Activated CD4-positive, alpha-beta T cell treated with anti-CD3 and anti-CD28 coated beads, Interleukin-10, Interleukin-2, amounts not matched to agents 100 ng/mL and 50 ng/mL, durations not matched to agents 16 hours and 8 hours (primary cell): ENCODE data around the gene NHLRC4.
A peak's percentile ranks its signal among the peaks of the same experiment; 100 is the strongest.
"Not testable (repeated sequence)": the region's sequence is repeated elsewhere in the genome, so short reads cannot be mapped to it uniquely, and the experiment has no call there.

Experiments used
- DNase-seq: peaks from one replicate; pipeline ENCODE4 v3.0.0-alpha.2; 2020

NHLRC4 gene

GRCh38 chr16:586047-586644 lies 19.3 kb downstream of the NHLRC4 start:
- no peak for DNase-seq

GRCh38 chr16:586645-587590 lies 20.1 kb downstream of the NHLRC4 start:
- DNase-seq = no peak

GRCh38 chr16:588639-588888 lies 21.8 kb downstream of the NHLRC4 start:
- DNase-seq = peak; percentile 69

- peak; percentile 98 for DNase-seq
Observed at GRCh38 chr16:588889-589657, 22.3 kb downstream of the NHLRC4 start.

GRCh38 chr16:589658-590187 lies 22.9 kb downstream of the NHLRC4 start, which contains the start of gene RAB40C:
Gene RAB40C (plus strand): TSS chr16:590066. CDS start chr16:590292, 226 bp downstream.
- DNase-seq = peak; percentile 99

GRCh38 chr16:590188-590814 lies 23.5 kb downstream of the NHLRC4 start:
- no peak for DNase-seq

- DNase-seq = no peak
Observed at GRCh38 chr16:590815-591200, 24.0 kb downstream of the NHLRC4 start.

- no peak for DNase-seq
Observed at GRCh38 chr16:591231-591630, 24.4 kb downstream of the NHLRC4 start.

GRCh38 chr16:591892-592517 lies 25.2 kb downstream of the NHLRC4 start:
- DNase-seq = no peak

- DNase-seq = no peak
Observed at GRCh38 chr16:592518-593306, 25.9 kb downstream of the NHLRC4 start.

GRCh38 chr16:593406-593805 lies 26.6 kb downstream of the NHLRC4 start:
- DNase-seq = no peak

- no peak for DNase-seq
Observed at GRCh38 chr16:593807-594206, 27.0 kb downstream of the NHLRC4 start.

GRCh38 chr16:595094-595528 lies 28.3 kb downstream of the NHLRC4 start:
- no peak for DNase-seq

- DNase-seq = no peak
Observed at GRCh38 chr16:595942-596735, 29.3 kb downstream of the NHLRC4 start.

- no peak for DNase-seq
Observed at GRCh38 chr16:596736-597060, 29.9 kb downstream of the NHLRC4 start.

- DNase-seq = not testable (repeated sequence)
Observed at GRCh38 chr16:597655-598054, 30.9 kb downstream of the NHLRC4 start.

- no peak for DNase-seq
Observed at GRCh38 chr16:598823-599739, 32.3 kb downstream of the NHLRC4 start.

- no peak for DNase-seq
Observed at GRCh38 chr16:600781-601180, 34.0 kb downstream of the NHLRC4 start.

- no peak for DNase-seq
Observed at GRCh38 chr16:603933-604332, 37.1 kb downstream of the NHLRC4 start.
